ENCODE measurements around the gene USP53.

DNA sequence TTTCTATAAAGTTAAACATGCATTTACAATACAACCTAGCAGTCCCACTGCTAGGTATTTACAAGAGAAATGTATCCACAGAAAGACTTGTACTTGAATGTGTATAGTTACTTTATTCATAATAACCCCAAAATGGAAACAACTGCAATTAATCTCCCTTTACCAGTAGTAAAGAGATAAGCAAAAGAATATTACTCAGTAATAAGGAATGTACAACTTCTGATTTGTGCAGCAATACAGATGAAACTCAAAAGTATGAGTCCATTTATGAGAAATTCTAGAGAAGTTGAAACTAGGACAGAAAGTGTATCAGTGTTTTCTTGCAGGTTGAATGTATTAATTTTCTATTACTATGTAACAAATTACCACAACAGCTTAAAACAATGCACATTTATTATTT lies 15.2 kb downstream of the USP53 start:
- TF ChIP-seq POLR2A (IDR thresholded peaks at IDR 0.05): no peak
- TF ChIP-seq, protein P1, sequence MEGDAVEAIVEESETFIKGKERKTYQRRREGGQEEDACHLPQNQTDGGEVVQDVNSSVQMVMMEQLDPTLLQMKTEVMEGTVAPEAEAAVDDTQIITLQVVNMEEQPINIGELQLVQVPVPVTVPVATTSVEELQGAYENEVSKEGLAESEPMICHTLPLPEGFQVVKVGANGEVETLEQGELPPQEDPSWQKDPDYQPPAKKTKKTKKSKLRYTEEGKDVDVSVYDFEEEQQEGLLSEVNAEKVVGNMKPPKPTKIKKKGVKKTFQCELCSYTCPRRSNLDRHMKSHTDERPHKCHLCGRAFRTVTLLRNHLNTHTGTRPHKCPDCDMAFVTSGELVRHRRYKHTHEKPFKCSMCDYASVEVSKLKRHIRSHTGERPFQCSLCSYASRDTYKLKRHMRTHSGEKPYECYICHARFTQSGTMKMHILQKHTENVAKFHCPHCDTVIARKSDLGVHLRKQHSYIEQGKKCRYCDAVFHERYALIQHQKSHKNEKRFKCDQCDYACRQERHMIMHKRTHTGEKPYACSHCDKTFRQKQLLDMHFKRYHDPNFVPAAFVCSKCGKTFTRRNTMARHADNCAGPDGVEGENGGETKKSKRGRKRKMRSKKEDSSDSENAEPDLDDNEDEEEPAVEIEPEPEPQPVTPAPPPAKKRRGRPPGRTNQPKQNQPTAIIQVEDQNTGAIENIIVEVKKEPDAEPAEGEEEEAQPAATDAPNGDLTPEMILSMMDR (IDR thresholded peaks at IDR 0.05): no peak

Data from thyroid gland (tissue), 4 donors.